Transverse colon (tissue), 4 donors: ENCODE results near the gene SPATC1L. TPM values are rescaled to one million over a fixed set of nuclear protein-coding genes. Genes with fewer than 3 reads are reported as not detected.
"Not testable (repeated sequence)": the region's sequence is repeated elsewhere in the genome, so short reads cannot be mapped to it uniquely, and the experiment has no call there.

Experiments
- DNase-seq: peaks from one replicate; pipeline ENCODE4 v3.0.0-alpha.2; 2019
- H3K27ac ChIP-seq, 4 donors: fragments of 200-600 bp; sonication (generic); 2 replicates each; pipeline ENCODE4 v1.5.1; 2016 to 2018; ENCODE audit warnings: inconsistent platforms in 4 of 4
- H3K27me3 ChIP-seq: fragments of 200-600 bp; sonication (generic); 2 replicates; pipeline ENCODE4 v1.5.1; 2017; ENCODE audit warnings: inconsistent platforms
- H3K36me3 ChIP-seq, 4 donors: fragments of 200-600 bp; sonication (generic); 2 replicates each; pipeline ENCODE4 v1.5.1; 2017 to 2019; ENCODE audit warnings: inconsistent platforms in 4 of 4
- H3K4me1 ChIP-seq, 4 donors: fragments of 200-600 bp; sonication (generic); 2 replicates each; pipeline ENCODE4 v1.5.1; 2017 to 2020; ENCODE audit warnings: inconsistent platforms in 4 of 4
- H3K4me3 ChIP-seq, 4 donors: fragments of 200-600 bp; sonication (generic); 1 replicate in 1 of 4; 2 replicates in 3 of 4; pipeline versions ENCODE4 v1.5.1 to v1.6.1; 2017 to 2019; ENCODE audit warnings: inconsistent platforms in 4 of 4
- H3K9me3 ChIP-seq, 2 donors: fragments of 200-600 bp; sonication (generic); 2 replicates each; pipeline ENCODE4 v1.5.1; 2017 to 2019; ENCODE audit warnings: inconsistent platforms in 2 of 2
- CTCF ChIP-seq, 5 experiments: fragments of 200-600 bp in 3 of 5; fragments of 450-650 bp in 2 of 5; sonication (generic) in 3 of 5; IDR thresholded peaks; 1 replicate in 2 of 5; 2 replicates in 3 of 5; pipeline ENCODE4 v1.5.1; 2016 to 2017; ENCODE audit warnings: antibody characterized with exemption in 5 of 5, inconsistent platforms in 3 of 5, mild to moderate bottlenecking in 2 of 5, moderate library complexity in 1 of 5
- EP300 ChIP-seq: sonication (generic); formaldehyde crosslinking; IDR thresholded peaks from one replicate; pipeline ENCODE4 v1.6.1; 2017; ENCODE audit warnings: antibody characterized with exemption, low read depth
- POLR2A ChIP-seq: fragments of 450-650 bp; IDR thresholded peaks from one replicate; pipeline ENCODE4 v1.6.1; 2016; ENCODE audit warnings: antibody characterized with exemption, mild to moderate bottlenecking, moderate library complexity
- POLR2AphosphoS5 ChIP-seq, 3 donors: sonication (generic); formaldehyde crosslinking; IDR thresholded peaks; one replicate each; pipeline ENCODE4 v1.6.1; 2016; ENCODE audit warnings: antibody characterized with exemption in 3 of 3
- WGBS, 2 donors: methylation state at CpG; one replicate each; pipeline ENCODE4 v1.1.5; 2018; ENCODE audit warnings: low coverage in 1 of 2; 5-methylcytosine and 5-hydroxymethylcytosine counted together
- in situ Hi-C, 4 donors: fragments of 200-750 bp; cut with MboI; loops; one replicate each; pipeline versions ENCODE4 v1.15.0 to v1.15.1; 2017; ENCODE audit warnings: low sequenced_read_pairs in 3 of 4, low pct_ligation_motif_present in 1 of 4, low pct_unique_long_range_greater_than_20kb in 1 of 4
- intact Hi-C: fragments of 100-400 bp; cut with DNase I; formaldehyde crosslinking; loops from one replicate; pipeline ENCODE4 v1.15.1; 2023; ENCODE audit warnings: low total_unique reads
- total RNA-seq, 4 donors: library from RNA; depleted of rRNA; stranded (reverse); fragments of >200 nt; gene quantifications; one replicate each; pipeline ENCODE4 v1.1.0, GENCODE V29; 2016

The SPATC1L gene
- total RNA-seq, 4 donors from 2014 or later = 1.2 to 11.0 (median 8.5) TPM; not detected in 1

- Histone ChIP-seq H3K4me3 (no peak overlapping the region), H3K9me3 (no peaks in the 10 kb centered on the region), H3K4me1 (no peaks in the 10 kb centered on the region), H3K27ac (no peak overlapping the region), H3K36me3 (no peaks in the 10 kb centered on the region), H3K27me3 (no peaks in the 10 kb centered on the region)
- no peak for DNase-seq
- in situ Hi-C loops (no loop called here), intact Hi-C loops (no loop called here)
- TF ChIP-seq POLR2A (no peak), EP300 (no peak), CTCF (IDR thresholded peaks at IDR 0.05) (no peak)
- WGBS, 2 donors = 77 to 81% methylated on average over 10 to 21 of the region's 21 CpGs
Observed at GRCh38 chr21:46171996-46172862, 12.0 kb downstream of the SPATC1L start.

DNA sequence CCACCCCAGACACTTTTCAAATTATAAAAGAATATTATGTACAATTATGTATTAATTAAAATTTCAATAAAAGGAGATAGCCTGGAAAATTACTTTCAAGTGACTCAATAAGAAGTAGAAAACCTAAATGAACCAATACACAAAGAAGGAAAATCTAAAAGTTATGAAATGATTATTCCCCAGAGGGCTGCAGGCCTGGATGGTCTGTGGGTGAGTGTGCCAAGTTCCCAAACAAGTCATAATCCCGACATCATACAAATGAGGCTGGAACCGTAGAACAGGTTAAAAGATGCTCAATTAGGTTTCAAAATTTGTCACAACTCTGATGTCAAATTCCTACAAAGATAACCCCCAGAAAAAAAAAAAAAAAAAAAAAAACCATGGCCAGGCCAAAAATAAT, 12.7 kb downstream of the SPATC1L start:
- 39 to 50% methylated on average over 1 to 2 of the region's 2 CpGs for WGBS, 2 donors
- DNase-seq = no peak
- in situ Hi-C loops = no loop called here

GRCh38 chr21:46170436-46171193, 13.6 kb downstream of the SPATC1L start:
- H3K4me1 ChIP-seq, H3K9me3 ChIP-seq, H3K27ac ChIP-seq, intact Hi-C loops, H3K36me3 ChIP-seq, H3K27me3 ChIP-seq, H3K4me3 ChIP-seq, in situ Hi-C loops, DNase-seq: not testable (repeated sequence)
- 100% methylated on average over 1 of the region's 1 CpG for WGBS, 2 donors

More for the DNA sequence above, 12.7 kb downstream of the SPATC1L start:
- Histone ChIP-seq H3K4me3 (no peak overlapping the region), H3K9me3 (no peaks in the 10 kb centered on the region), H3K4me1 (no peaks in the 10 kb centered on the region), H3K27me3 (no peaks in the 10 kb centered on the region), H3K27ac (no peak overlapping the region), H3K36me3 (no peaks in the 10 kb centered on the region)
- TF ChIP-seq POLR2A (no peak), POLR2AphosphoS5 (IDR thresholded peaks at IDR 0.05) (no peak), EP300 (no peak), CTCF (IDR thresholded peaks at IDR 0.05) (no peak)
- intact Hi-C loops = no loop called here

DNA sequence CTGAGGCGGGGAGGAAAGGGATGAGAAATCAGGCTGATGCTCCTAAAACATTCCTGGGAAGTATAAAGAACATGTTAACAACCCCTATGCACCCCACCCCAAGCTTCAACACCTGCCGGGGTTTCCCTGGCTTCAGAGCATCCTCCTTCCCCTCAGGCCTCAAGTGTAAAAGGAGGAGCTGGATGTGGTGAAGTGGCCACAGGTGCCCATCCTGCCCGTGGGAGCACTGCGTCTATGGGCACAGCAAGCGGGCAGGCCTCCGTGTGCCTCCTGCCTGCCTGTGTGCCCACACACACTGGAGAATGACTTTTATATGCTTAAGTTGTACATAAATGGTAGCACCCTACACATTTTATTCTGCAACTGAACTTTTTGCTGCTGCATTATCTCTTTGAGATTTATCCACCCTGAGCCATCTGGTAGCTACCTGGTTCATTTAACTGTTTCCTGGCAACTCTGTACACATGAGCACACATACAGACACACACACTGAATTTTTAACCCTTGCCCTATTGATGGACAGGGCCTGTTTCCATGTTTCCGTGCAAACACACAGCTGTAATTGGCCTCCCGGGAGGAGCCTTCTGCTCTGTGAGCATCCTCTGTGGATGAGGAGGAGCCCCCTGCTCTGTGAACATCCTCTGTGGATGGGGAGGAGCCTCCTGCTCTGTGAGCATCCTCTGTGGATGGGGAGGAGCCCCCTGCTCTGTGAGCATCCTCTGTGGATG, 15.4 kb downstream of the SPATC1L start:
- DNase-seq = no peak
- H3K27ac ChIP-seq = no peak overlapping the region
- H3K36me3 ChIP-seq = no peaks in the 10 kb centered on the region
- in situ Hi-C loops (no loop called here), intact Hi-C loops (no loop called here)
- H3K4me3 ChIP-seq = no peak overlapping the region
- no peaks in the 10 kb centered on the region for H3K9me3 ChIP-seq
- no peaks in the 10 kb centered on the region for H3K4me1 ChIP-seq
- 64 to 86% methylated on average over 4 to 8 of the region's 8 CpGs for WGBS, 2 donors
- no peak for TF ChIP-seq EP300
- TF ChIP-seq POLR2A = no peak
- TF ChIP-seq POLR2AphosphoS5 (IDR thresholded peaks at IDR 0.05) = no peak
- TF ChIP-seq CTCF (IDR thresholded peaks at IDR 0.05) = no peak
- peaks cover 5% of the 10 kb centered on the region for H3K27me3 ChIP-seq
